Measurements from ENCODE around the gene DDX28. TPM values are rescaled to one million over a fixed set of nuclear protein-coding genes. Genes with fewer than 3 reads are reported as not detected.

Gene DDX28
- total and polyA plus RNA-seq, 2 of the 8 experiments (the other 6 are each of a cell fraction or from before 2014, with no cell fraction given): 16.8 to 28.1 TPM

GRCh38 chr16:68022728-68023537, at the start of gene DDX28, which contains the start of gene DUS2 (continued):
- peak; percentile 99 for TF ChIP-seq TAF1 (IDR thresholded peaks at IDR 0.05; ENCODE audit: low read depth, low read length)
- peak; percentile 99 for TF ChIP-seq CREB1 (IDR thresholded peaks at IDR 0.05)
- TF ChIP-seq, protein P1, sequence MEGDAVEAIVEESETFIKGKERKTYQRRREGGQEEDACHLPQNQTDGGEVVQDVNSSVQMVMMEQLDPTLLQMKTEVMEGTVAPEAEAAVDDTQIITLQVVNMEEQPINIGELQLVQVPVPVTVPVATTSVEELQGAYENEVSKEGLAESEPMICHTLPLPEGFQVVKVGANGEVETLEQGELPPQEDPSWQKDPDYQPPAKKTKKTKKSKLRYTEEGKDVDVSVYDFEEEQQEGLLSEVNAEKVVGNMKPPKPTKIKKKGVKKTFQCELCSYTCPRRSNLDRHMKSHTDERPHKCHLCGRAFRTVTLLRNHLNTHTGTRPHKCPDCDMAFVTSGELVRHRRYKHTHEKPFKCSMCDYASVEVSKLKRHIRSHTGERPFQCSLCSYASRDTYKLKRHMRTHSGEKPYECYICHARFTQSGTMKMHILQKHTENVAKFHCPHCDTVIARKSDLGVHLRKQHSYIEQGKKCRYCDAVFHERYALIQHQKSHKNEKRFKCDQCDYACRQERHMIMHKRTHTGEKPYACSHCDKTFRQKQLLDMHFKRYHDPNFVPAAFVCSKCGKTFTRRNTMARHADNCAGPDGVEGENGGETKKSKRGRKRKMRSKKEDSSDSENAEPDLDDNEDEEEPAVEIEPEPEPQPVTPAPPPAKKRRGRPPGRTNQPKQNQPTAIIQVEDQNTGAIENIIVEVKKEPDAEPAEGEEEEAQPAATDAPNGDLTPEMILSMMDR (IDR thresholded peaks at IDR 0.05; ENCODE audit: control extremely low read depth in 1 of 3, insufficient read depth in 1 of 3, low read depth in 1 of 3, low read length in 3 of 3): no peak
- TF ChIP-seq NRF1 (IDR thresholded peaks at IDR 0.05; ENCODE audit: low read depth, low read length): no peak
- peak; percentile 90 for TF ChIP-seq TAF7 (optimal IDR thresholded peaks at IDR 0.05; ENCODE audit: borderline replicate concordance, low read depth, low read length)
- no peak for TF ChIP-seq KDM1A (IDR thresholded peaks at IDR 0.05; ENCODE audit: borderline replicate concordance, low read length)
- peak; percentile 95 for TF ChIP-seq RBBP5 (IDR thresholded peaks at IDR 0.05; ENCODE audit: borderline replicate concordance, low read depth, low read length)
- peak; percentile 88 for TF ChIP-seq TBP (IDR thresholded peaks at IDR 0.05; ENCODE audit: low read depth, low read length)
- TF ChIP-seq BACH1 (IDR thresholded peaks at IDR 0.05; ENCODE audit: low read length): 0 out of 2 replicates have a peak, but pooled peaks have one; percentile 3
- TF ChIP-seq NANOG (IDR thresholded peaks at IDR 0.05; ENCODE audit: insufficient read depth, low read depth, low read length, poor library complexity, severe bottlenecking): peak; percentile 7
- TF ChIP-seq EZH2 (IDR thresholded peaks at IDR 0.05; ENCODE audit: low read depth, low read length, severe bottlenecking): no peak
- no peak for TF ChIP-seq CHD1 (IDR thresholded peaks at IDR 0.05; ENCODE audit: low read depth, low read length)
- no peak for TF ChIP-seq CTBP2 (IDR thresholded peaks at IDR 0.05; ENCODE audit: borderline replicate concordance, insufficient read depth, insufficient read length, low read length)
- TF ChIP-seq POLR2AphosphoS5 (IDR thresholded peaks at IDR 0.05; ENCODE audit: low read depth, low read length): peak; percentile 99
- peak; percentile 73 for TF ChIP-seq GTF2F1 (IDR thresholded peaks at IDR 0.05; ENCODE audit: borderline replicate concordance, low read depth, low read length)
- peak; percentile 99 for TF ChIP-seq ASH2L (IDR thresholded peaks at IDR 0.05; ENCODE audit: low read length)
- no peak for TF ChIP-seq ZNF274 (IDR thresholded peaks at IDR 0.05; ENCODE audit: borderline replicate concordance, extremely low read depth, low read length)
- TF ChIP-seq CBX5 (IDR thresholded peaks at IDR 0.05; ENCODE audit: low read depth, low read length): no peak
- TF ChIP-seq FOSL1 (IDR thresholded peaks at IDR 0.05; ENCODE audit: insufficient read depth, low read depth, low read length): no peak
- peak; percentile 100 for TF ChIP-seq KDM4A (IDR thresholded peaks at IDR 0.05; ENCODE audit: low read depth, low read length, severe bottlenecking)
- TF ChIP-seq EGR1 (IDR thresholded peaks at IDR 0.05; ENCODE audit: borderline replicate concordance, low read depth, low read length): no peak
- no peak for TF ChIP-seq TCF12 (IDR thresholded peaks at IDR 0.05; ENCODE audit: low read depth, low read length)
